WTC11 (cell line): ENCODE results near the gene NET1.

ENCODE experiments used
- CREB1 ChIP-seq: sonication (generic); formaldehyde crosslinking; IDR thresholded peaks from 2 replicates; pipeline ENCODE4 v1.8.0; 2023; ENCODE audit warnings: mild to moderate bottlenecking, missing genetic modification reagents
- CTCF ChIP-seq: fragments of 200-600 bp; IDR thresholded peaks from 2 replicates; pipeline ENCODE4 v1.8.0; 2022; ENCODE audit warnings: antibody characterized with exemption
- ESRRA ChIP-seq: sonication (generic); formaldehyde crosslinking; IDR thresholded peaks from 2 replicates; pipeline ENCODE4 v1.8.1; 2022; ENCODE audit warnings: mild to moderate bottlenecking, missing genetic modification reagents, borderline replicate concordance
- FOXJ3 ChIP-seq: sonication (generic); formaldehyde crosslinking; IDR thresholded peaks from 2 replicates; pipeline ENCODE4 v1.9.0; 2021; ENCODE audit warnings: missing genetic modification reagents, mild to moderate bottlenecking, borderline replicate concordance
- IRF2 ChIP-seq: sonication (generic); formaldehyde crosslinking; IDR thresholded peaks from 2 replicates; pipeline ENCODE4 v1.8.0; 2022; ENCODE audit warnings: low read depth, missing genetic modification reagents, borderline replicate concordance
- KAT7 ChIP-seq: sonication (generic); formaldehyde crosslinking; IDR thresholded peaks from 2 replicates; pipeline ENCODE4 v1.8.1; 2023; ENCODE audit warnings: missing genetic modification reagents, mild to moderate bottlenecking, borderline replicate concordance
- MAX ChIP-seq: sonication (generic); formaldehyde crosslinking; IDR thresholded peaks from 2 replicates; pipeline ENCODE4 v1.8.0; 2022; ENCODE audit warnings: mild to moderate bottlenecking, missing genetic modification reagents
- SMAD3 ChIP-seq: sonication (generic); formaldehyde crosslinking; IDR thresholded peaks from 2 replicates; pipeline ENCODE4 v1.8.0; 2022; ENCODE audit warnings: missing genetic modification reagents, mild to moderate bottlenecking, borderline replicate concordance
- SP1 ChIP-seq: sonication (generic); formaldehyde crosslinking; conservative IDR thresholded peaks from 2 replicates; pipeline ENCODE4 v1.8.1; 2022; ENCODE audit warnings: missing genetic modification reagents
- TEAD4 ChIP-seq: sonication (generic); formaldehyde crosslinking; IDR thresholded peaks from 2 replicates; pipeline ENCODE4 v1.8.0; 2022; ENCODE audit warnings: mild to moderate bottlenecking, missing genetic modification reagents
- USF2 ChIP-seq: sonication (generic); formaldehyde crosslinking; IDR thresholded peaks from 2 replicates; pipeline ENCODE4 v1.8.1; 2023; ENCODE audit warnings: mild to moderate bottlenecking, missing genetic modification reagents, moderate library complexity
- ZBTB21 ChIP-seq: sonication (generic); formaldehyde crosslinking; IDR thresholded peaks from 2 replicates; pipeline ENCODE4 v1.8.1; 2023; ENCODE audit warnings: mild to moderate bottlenecking, missing genetic modification reagents, borderline replicate concordance
- ZNF263 ChIP-seq: sonication (generic); formaldehyde crosslinking; IDR thresholded peaks from 2 replicates; pipeline ENCODE4 v1.8.1; 2022; ENCODE audit warnings: low read depth, mild to moderate bottlenecking, moderate library complexity, missing genetic modification reagents

- TF ChIP-seq CTCF (no peak), TEAD4 (no peak), USF2 (no peak), CREB1 (no peak), ESRRA (no peak), KAT7 (CRISPR knock-in tag) (no peak), IRF2 (CRISPR knock-in tag) (no peak), MAX (CRISPR knock-in tag) (no peak), SP1 (CRISPR knock-in tag) (no peak), SMAD3 (CRISPR knock-in tag) (no peak), ZBTB21 (CRISPR knock-in tag) (no peak), ZNF263 (CRISPR knock-in tag) (no peak), FOXJ3 (CRISPR knock-in tag) (no peak)
Observed at GRCh38 chr10:5385224-5385623, 27.1 kb upstream of the NET1 start.
